HG03039 (cell line): ENCODE measurements around the gene OR7G3.

Experiments used
- ATAC-seq: cut with Tn5 transposase; IDR thresholded peaks from one replicate; pipeline ENCODE4 v1.9.1; 2021; ENCODE audit warnings: mild to moderate bottlenecking, moderate library complexity; ENCODE audit not compliant: unreplicated experiment

Gene OR7G3

GRCh38 chr19:9109959-9110358, 16.8 kb downstream of the OR7G3 start:
- no peak for ATAC-seq

GRCh38 chr19:9107375-9107774, 19.4 kb downstream of the OR7G3 start, which contains the start of gene OR7G2:
Gene OR7G2 (minus strand): TSS chr19:9107475. CDS start chr19:9103243, 4,232 bp downstream.
- ATAC-seq = no peak

GRCh38 chr19:9086761-9087160, 40.0 kb downstream of the OR7G3 start, which contains the start of gene OR1M1:
Gene OR1M1 (plus strand): TSS chr19:9087061. CDS start chr19:9093245, 6,184 bp downstream.
- no peak for ATAC-seq

GRCh38 chr19:9078651-9079050, 48.1 kb downstream of the OR7G3 start:
- ATAC-seq = no peak

GRCh38 chr19:9076901-9077300, 49.8 kb downstream of the OR7G3 start:
- ATAC-seq = no peak
